Tibial artery (tissue), 4 donors: ENCODE data around the gene ZBTB20.

Source experiments
- DNase-seq, 2 donors: peaks; one replicate each; pipeline ENCODE4 v3.0.0-alpha.2; 2019
- H3K27ac ChIP-seq, 2 donors: fragments of 200-600 bp; sonication (generic) in 1 of 2; 1 replicate in 1 of 2; 2 replicates in 1 of 2; pipeline ENCODE4 v1.5.1; 2018 to 2019; ENCODE audit warnings: mild to moderate bottlenecking in 1 of 2
- H3K27me3 ChIP-seq, 2 donors: fragments of 200-600 bp; sonication (generic) in 1 of 2; one replicate each; pipeline versions ENCODE4 v1.5.1 to v1.6.0; 2016 to 2019
- H3K36me3 ChIP-seq, 3 donors: fragments of 200-600 bp; sonication (generic) in 2 of 3; one replicate each; pipeline ENCODE4 v1.5.1; 2016 to 2019; ENCODE audit warnings: mild to moderate bottlenecking in 2 of 3
- H3K4me1 ChIP-seq, 4 donors: fragments of 200-600 bp; sonication (generic) in 2 of 4; 1 replicate in 3 of 4; 2 replicates in 1 of 4; pipeline ENCODE4 v1.5.1; 2016 to 2019
- H3K4me3 ChIP-seq, 2 donors: fragments of 200-600 bp; sonication (generic) in 1 of 2; 1 replicate in 1 of 2; 2 replicates in 1 of 2; pipeline ENCODE4 v1.5.1; 2018 to 2019; ENCODE audit warnings: mild to moderate bottlenecking in 2 of 2
- H3K9me3 ChIP-seq, 3 donors: fragments of 200-600 bp; sonication (generic) in 1 of 3; one replicate each; pipeline ENCODE4 v1.5.1; 2016 to 2019
- CTCF ChIP-seq, 2 experiments: fragments of 200-600 bp in 1 of 2; fragments of 450-650 bp in 1 of 2; IDR thresholded peaks; one replicate each; pipeline ENCODE4 v1.5.1; 2017 to 2019; ENCODE audit warnings: antibody characterized with exemption in 2 of 2, mild to moderate bottlenecking in 1 of 2, moderate library complexity in 1 of 2
- intact Hi-C: fragments of 100-400 bp; cut with DNase I; formaldehyde crosslinking; loops from one replicate; pipeline ENCODE4 v1.15.0; 2023; ENCODE audit warnings: low total_unique reads

Gene ZBTB20

GRCh38 chr3:114712728-114713492, 434.2 kb downstream of the ZBTB20 start:
- Histone ChIP-seq H3K27ac (no peak overlapping the region), H3K36me3 (no peaks in the 10 kb centered on the region), H3K4me3 (no peak overlapping the region), H3K4me1 (no peaks in the 10 kb centered on the region), H3K9me3 (no peaks in the 10 kb centered on the region), H3K27me3 (no peaks in the 10 kb centered on the region)
- DNase-seq, result no peak
- intact Hi-C loops, result no loop called here
- TF ChIP-seq CTCF (IDR thresholded peaks at IDR 0.05), result no peak

- H3K27ac ChIP-seq, result no peak overlapping the region
- H3K27me3 ChIP-seq, result no peaks in the 10 kb centered on the region
- no peak overlapping the region for H3K4me3 ChIP-seq
- no peak for DNase-seq
- H3K4me1 ChIP-seq, result no peaks in the 10 kb centered on the region
- H3K36me3 ChIP-seq, result no peaks in the 10 kb centered on the region
- intact Hi-C loops, result no loop called here
- no peaks in the 10 kb centered on the region for H3K9me3 ChIP-seq
- TF ChIP-seq CTCF (IDR thresholded peaks at IDR 0.05), result no peak
These were observed 435.7 kb downstream of the ZBTB20 start for GRCh38 chr3:114711321-114711886.

GRCh38 chr3:114709102-114709501, 438.0 kb downstream of the ZBTB20 start:
- no peak for DNase-seq
- Histone ChIP-seq H3K4me1 (no peaks in the 10 kb centered on the region), H3K27me3 (no peaks in the 10 kb centered on the region), H3K4me3 (no peak overlapping the region), H3K36me3 (no peaks in the 10 kb centered on the region), H3K27ac (no peak overlapping the region), H3K9me3 (no peaks in the 10 kb centered on the region)
- no peak for TF ChIP-seq CTCF (IDR thresholded peaks at IDR 0.05)
- intact Hi-C loops, result no loop called here

- H3K4me1 ChIP-seq, result no peaks in the 10 kb centered on the region
- no peaks in the 10 kb centered on the region for H3K36me3 ChIP-seq
- DNase-seq, result no peak
- H3K27ac ChIP-seq, result no peak overlapping the region
- no peak overlapping the region for H3K4me3 ChIP-seq
- no peaks in the 10 kb centered on the region for H3K27me3 ChIP-seq
- intact Hi-C loops, result no loop called here
- no peak for TF ChIP-seq CTCF (IDR thresholded peaks at IDR 0.05)
- no peaks in the 10 kb centered on the region for H3K9me3 ChIP-seq
These were observed 439.7 kb downstream of the ZBTB20 start for GRCh38 chr3:114707252-114707860.

GRCh38 chr3:114706591-114707232, 440.4 kb downstream of the ZBTB20 start:
- DNase-seq, result no peak
- Histone ChIP-seq H3K36me3 (no peaks in the 10 kb centered on the region), H3K27ac (no peak overlapping the region), H3K27me3 (no peaks in the 10 kb centered on the region), H3K4me3 (no peak overlapping the region), H3K4me1 (no peaks in the 10 kb centered on the region), H3K9me3 (no peaks in the 10 kb centered on the region)
- no peak for TF ChIP-seq CTCF (IDR thresholded peaks at IDR 0.05)
- intact Hi-C loops, result no loop called here
